Pons (tissue), 1 donor: ENCODE results near the gene COX11.

Experiments used
- DNase-seq: peaks from one replicate; pipeline ENCODE4 v3.0.0-alpha.2; 2016; ENCODE audit warnings: low spot score

Gene COX11

DNA sequence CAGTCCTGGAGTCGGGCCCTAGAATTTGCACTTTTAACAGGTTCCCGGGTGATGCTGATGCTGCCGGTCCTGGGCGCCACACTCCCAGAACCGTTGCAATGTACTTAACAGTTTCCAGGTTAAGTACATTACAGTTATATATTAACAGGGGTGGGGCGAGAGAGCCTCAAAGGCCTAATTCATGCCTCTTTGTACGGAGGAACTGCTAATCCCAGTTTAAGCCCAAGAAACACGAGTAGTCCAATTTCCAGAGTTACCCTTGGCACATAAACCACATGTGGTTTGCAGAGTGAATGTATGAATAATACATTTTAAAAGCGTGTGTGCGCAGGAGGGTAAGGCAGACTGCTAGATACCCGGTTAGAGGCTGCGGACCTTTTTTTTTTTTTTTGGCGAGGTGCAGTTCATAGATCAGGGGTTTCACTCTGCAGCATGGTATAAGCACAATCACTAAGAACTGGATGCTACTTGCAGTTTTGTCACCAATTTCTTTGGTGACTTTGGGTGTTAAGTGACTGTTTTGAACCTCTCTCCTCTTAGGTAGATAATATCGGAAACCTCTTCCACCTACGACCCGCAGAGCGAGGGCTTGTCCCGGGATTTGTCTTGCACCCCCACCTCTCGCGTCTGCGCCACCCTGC lies 713 bp downstream of the COX11 start:
- DNase-seq = peak; percentile 42

DNA sequence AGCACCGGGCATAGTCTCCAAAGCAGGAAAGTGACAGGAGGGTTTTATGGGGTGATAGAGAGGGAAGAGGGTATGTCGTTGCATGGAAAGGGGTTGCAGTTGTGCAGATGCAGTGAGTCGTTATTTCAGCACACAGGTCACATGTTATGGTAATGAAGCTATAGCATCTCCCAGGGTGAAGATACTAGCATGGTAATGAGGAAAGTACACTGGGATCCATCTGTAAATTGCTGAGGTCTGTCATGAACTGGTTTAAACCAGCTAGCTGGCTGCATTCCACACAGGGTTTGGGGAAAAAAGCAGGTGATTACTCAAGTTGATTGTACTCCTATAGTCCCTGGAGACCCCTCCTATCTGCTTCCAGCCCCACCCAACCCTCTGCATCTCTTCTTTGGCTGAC lies 11.7 kb downstream of the COX11 start:
- no peak for DNase-seq

DNA sequence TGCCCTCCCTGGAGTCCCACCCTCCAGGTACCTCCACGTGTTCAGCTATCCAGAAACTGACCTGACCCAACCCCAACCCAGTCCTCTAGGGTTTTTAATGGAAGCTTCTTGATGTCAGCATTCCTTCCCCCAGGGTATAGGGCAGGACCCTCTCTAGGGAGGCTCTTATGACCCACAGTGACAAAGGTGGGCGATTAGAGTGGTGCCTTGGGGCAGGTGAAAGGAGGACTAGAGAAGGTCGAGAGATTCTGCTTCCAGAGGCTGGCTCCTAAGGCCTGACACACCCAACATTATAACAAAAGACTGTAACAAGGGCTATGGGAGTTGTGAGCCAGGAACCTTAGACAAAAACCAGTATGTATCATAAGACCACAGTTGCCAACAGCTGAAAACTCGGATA lies 17.2 kb downstream of the COX11 start:
- no peak for DNase-seq

GRCh38 chr17:54950116-54950515 lies 18.3 kb downstream of the COX11 start:
- DNase-seq = no peak

- no peak for DNase-seq
Observed at GRCh38 chr17:54948380-54948779, 20.1 kb downstream of the COX11 start.

DNA sequence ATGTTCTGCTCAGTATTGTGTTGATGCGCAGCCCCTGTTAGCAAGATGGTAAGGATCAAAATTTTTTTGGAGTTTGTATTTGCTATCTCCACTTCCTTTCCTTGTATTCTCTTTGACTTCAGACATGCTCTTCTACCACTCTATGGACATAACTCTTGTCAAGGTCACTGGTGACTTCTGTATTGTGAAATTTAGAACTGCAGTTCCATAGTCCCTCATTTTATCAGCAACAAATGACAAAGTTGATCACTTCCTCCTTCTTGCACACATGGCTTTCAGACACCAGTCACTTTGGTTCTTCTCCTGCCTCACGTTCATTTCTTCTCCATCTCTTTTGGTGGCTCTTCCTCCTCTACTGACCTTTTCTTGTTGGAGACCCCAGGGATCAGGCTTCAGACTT lies 21.1 kb downstream of the COX11 start:
- DNase-seq = no peak

- no peak for DNase-seq
Observed at GRCh38 chr17:54945671-54946070, 22.8 kb downstream of the COX11 start.

GRCh38 chr17:54945231-54945630 lies 23.2 kb downstream of the COX11 start:
- DNase-seq = no peak

DNA sequence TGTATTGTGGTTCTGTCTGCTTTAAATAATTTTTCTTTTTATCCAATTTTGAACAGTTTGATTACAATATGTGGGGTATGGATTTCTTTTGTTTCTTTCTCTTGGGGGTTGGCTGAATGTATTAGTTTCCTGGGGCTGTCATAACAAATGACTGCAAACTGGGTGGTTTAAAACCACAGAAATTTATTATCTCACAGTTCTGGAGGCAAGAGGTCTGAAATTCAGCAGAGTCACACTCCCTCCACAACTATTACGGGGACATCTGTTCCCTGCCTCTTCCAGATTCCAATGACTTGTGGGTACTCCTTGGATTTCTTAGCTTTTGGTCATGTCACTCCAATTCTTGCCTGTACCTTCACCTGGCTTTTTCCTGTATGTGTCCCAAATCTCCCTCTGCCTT lies 23.7 kb downstream of the COX11 start:
- no peak for DNase-seq

- no peak for DNase-seq
Observed at GRCh38 chr17:54941285-54941684, 27.2 kb downstream of the COX11 start.

DNA sequence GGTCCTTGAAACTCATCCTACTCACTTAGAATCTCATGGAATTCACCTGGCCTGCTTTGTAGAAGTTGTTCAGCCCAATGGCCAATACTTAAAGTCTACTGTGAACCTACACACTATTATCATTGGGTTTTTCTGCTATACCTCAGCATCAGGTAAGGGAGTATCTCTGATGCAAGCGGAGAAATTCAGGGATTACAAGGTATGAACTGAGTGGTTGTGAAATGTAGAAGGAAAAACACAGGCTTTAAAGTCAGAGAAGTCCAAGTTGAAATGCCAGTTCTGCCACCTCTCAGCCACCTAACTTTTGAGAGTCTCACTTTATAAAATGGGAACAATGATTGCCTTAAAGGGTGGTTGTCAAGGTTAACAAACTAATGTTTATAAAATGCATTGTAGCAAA lies 31.0 kb downstream of the COX11 start:
- DNase-seq = no peak

- no peak for DNase-seq
Observed at GRCh38 chr17:54937018-54937417, 31.4 kb downstream of the COX11 start.

DNA sequence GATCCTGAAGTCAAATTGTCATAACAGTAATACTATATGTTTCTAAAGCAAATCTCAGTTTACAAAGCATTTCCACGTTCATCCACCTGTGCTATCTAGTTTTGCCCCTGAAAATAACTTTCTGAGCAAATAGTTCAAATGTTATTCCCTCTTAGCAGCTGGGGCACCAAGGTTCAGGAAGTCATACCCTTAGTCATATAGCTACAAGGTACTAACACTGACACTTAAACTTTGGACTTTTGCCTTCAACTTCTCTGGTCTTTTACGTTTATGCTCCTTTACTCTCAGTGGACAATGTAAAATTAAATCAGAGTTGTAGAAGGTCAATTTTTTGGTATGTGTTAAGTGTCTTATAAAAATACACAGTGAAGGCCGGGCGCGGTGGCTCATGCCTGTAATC lies 33.0 kb downstream of the COX11 start:
- no peak for DNase-seq

DNA sequence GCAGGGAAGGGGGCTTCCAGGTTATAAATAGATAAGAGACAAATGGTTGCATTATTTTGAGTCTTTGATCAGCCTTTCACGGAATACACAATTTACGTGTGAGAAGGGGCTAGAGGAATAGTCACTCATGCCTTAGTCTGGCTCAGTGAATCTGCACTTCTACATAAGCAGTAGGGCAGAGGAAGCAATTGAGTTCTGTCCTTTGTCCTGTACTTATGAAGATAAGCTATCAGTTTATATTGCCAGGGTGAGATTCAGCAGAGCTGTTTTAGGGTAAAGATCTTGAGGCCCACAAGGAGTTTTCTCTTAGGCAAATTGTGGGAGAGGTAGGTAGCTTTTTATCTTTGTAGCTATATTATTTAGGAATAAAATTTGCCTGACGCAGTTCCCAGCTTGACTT lies 34.5 kb downstream of the COX11 start:
- no peak for DNase-seq

DNA sequence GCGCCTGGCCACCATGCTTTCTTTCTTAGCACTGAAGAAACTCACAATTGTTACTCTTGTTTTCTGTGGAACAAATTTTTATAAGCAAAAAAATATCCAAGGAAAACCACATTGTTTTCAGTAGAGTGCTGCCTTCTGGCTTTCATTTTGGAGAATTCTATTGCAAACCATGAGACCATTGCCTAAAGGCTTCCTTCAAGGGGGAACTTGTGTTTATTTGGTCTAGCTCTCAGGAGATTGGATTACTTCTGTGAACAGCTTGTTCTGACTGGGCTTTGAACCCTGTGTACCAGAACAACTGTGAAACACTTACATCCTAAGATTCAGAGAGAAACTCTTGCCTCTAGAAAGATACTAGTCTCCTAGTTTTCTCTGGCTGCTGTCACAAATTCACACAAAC lies 35.7 kb downstream of the COX11 start:
- no peak for DNase-seq

DNA sequence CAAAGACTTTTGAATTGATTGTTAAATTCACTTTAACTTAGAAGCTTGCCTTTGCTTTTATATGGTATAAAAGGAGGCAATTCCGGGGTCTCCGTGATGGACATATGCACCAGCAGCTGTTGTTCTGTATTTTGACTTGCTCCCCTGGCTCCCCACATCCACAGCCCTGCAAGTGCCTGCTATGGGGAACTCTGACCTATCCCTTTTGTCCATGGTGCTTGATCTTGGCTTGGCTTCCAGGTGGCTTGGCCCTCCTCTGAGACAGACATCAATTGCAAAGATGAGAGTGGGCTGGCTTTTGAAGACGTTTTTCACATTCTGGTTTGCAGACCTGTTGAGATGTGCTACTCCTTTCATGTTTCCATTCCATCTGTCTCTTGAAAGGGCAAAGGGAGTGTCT lies 40.9 kb downstream of the COX11 start:
- no peak for DNase-seq

GRCh38 chr17:54924405-54924804 lies 44.0 kb downstream of the COX11 start:
- DNase-seq = no peak

DNA sequence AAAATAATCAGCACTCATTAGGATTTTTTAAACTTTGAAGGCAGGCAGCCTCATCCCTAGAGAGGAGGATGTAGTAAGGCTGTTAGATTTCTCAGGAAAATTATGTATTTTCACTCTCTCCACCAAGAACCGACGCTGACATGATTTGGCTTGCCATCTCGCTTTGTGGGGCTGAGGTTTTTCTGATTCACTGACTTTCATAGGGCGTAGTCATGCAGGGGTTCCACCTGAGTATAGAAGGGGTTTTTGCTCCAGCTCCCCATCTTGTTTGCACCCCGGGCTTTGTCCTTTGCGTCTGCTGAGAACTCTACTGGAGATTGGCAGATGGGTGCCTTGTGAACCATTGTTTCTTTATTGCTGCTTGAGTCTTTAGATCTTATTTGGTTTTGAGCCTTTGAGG lies 47.6 kb downstream of the COX11 start:
- DNase-seq = no peak

DNA sequence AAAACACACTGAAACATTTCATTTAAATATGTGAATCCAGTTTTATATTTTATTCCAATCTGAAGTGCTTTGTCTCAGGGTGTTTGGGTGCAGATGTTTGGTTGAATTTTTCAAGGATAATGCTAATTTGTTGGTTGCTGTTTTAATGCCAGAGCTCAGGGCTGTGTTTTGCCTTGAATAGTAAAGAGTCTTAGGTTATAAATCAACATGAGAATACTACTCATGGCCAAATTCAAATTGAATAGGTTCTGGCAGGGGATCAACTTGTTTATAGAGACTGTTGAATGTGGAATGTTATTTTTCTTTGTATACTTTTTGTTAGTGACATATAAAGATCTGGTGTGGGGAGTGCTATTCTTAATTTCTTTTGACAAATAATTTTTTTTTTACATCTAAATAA lies 49.0 kb downstream of the COX11 start:
- no peak for DNase-seq

GRCh38 chr17:54916721-54917120 lies 51.7 kb downstream of the COX11 start:
- DNase-seq = no peak
